Nephron (organoid): ENCODE data around the gene SCN7A.
"Not testable (repeated sequence)": the region's sequence is repeated elsewhere in the genome, so short reads cannot be mapped to it uniquely, and the experiment has no call there.

Source experiments
- H3K27ac Mint-ChIP-seq, 3 experiments: 2 replicates each; pipeline ENCODE4 v1.8.0; 2020; ENCODE audit warnings: mixed read lengths in 3 of 3, mild to moderate bottlenecking in 2 of 3, moderate library complexity in 1 of 3
- H3K27me3 Mint-ChIP-seq: 2 replicates; pipeline ENCODE4 v1.8.0; 2021; ENCODE audit warnings: low read depth, mild to moderate bottlenecking, moderate library complexity, mixed read lengths
- H3K36me3 Mint-ChIP-seq: 2 replicates; pipeline ENCODE4 v1.8.0; 2020; ENCODE audit warnings: low read depth, mixed read lengths
- H3K4me1 Mint-ChIP-seq: 2 replicates; pipeline ENCODE4 v1.8.0; 2020; ENCODE audit warnings: mixed read lengths
- H3K4me3 Mint-ChIP-seq, 3 experiments: 2 replicates each; pipeline ENCODE4 v1.8.0; 2020; ENCODE audit warnings: mild to moderate bottlenecking in 3 of 3, mixed read lengths in 3 of 3, moderate library complexity in 2 of 3
- H3K9me3 Mint-ChIP-seq: 2 replicates; pipeline ENCODE4 v1.8.0; 2020; ENCODE audit warnings: mixed read lengths
- TF ChIP-seq, protein P1 (sequence below), 3 experiments: fragments of 200-600 bp; sonication (generic); IDR thresholded peaks; one replicate each; pipeline ENCODE4 v1.5.0; 2021; ENCODE audit warnings: antibody characterized with exemption in 3 of 3; ENCODE audit not compliant: unreplicated experiment in 3 of 3

The SCN7A gene

GRCh38 chr2:166468124-166469024 lies 25.7 kb downstream of the SCN7A start:
- H3K27me3 Mint-ChIP-seq, result no peaks in the 10 kb centered on the region
- TF ChIP-seq, protein P1, sequence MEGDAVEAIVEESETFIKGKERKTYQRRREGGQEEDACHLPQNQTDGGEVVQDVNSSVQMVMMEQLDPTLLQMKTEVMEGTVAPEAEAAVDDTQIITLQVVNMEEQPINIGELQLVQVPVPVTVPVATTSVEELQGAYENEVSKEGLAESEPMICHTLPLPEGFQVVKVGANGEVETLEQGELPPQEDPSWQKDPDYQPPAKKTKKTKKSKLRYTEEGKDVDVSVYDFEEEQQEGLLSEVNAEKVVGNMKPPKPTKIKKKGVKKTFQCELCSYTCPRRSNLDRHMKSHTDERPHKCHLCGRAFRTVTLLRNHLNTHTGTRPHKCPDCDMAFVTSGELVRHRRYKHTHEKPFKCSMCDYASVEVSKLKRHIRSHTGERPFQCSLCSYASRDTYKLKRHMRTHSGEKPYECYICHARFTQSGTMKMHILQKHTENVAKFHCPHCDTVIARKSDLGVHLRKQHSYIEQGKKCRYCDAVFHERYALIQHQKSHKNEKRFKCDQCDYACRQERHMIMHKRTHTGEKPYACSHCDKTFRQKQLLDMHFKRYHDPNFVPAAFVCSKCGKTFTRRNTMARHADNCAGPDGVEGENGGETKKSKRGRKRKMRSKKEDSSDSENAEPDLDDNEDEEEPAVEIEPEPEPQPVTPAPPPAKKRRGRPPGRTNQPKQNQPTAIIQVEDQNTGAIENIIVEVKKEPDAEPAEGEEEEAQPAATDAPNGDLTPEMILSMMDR (IDR thresholded peaks at IDR 0.05; ENCODE audit: unreplicated experiment in 3 of 3), result no peak
- H3K36me3 Mint-ChIP-seq, result no peaks in the 10 kb centered on the region
- H3K4me3 Mint-ChIP-seq, result no peak overlapping the region
- no peaks in the 10 kb centered on the region for H3K4me1 Mint-ChIP-seq
- no peak overlapping the region for H3K27ac Mint-ChIP-seq
- no peaks in the 10 kb centered on the region for H3K9me3 Mint-ChIP-seq

GRCh38 chr2:166464187-166464586 lies 29.9 kb downstream of the SCN7A start:
- Mint-ChIP-seq H3K27me3 (no peaks in the 10 kb centered on the region), H3K9me3 (no peaks in the 10 kb centered on the region), H3K4me1 (no peaks in the 10 kb centered on the region), H3K27ac (no peak overlapping the region), H3K4me3 (no peak overlapping the region), H3K36me3 (no peaks in the 10 kb centered on the region)
- TF ChIP-seq, protein P1 (IDR thresholded peaks at IDR 0.05; ENCODE audit: unreplicated experiment in 3 of 3), result no peak

GRCh38 chr2:166463640-166464039 lies 30.4 kb downstream of the SCN7A start:
- Mint-ChIP-seq H3K36me3 (no peaks in the 10 kb centered on the region), H3K9me3 (no peaks in the 10 kb centered on the region), H3K27ac (no peak overlapping the region), H3K4me1 (no peaks in the 10 kb centered on the region), H3K27me3 (no peaks in the 10 kb centered on the region), H3K4me3 (no peak overlapping the region)
- TF ChIP-seq, protein P1 (IDR thresholded peaks at IDR 0.05; ENCODE audit: unreplicated experiment in 3 of 3), result no peak

DNA sequence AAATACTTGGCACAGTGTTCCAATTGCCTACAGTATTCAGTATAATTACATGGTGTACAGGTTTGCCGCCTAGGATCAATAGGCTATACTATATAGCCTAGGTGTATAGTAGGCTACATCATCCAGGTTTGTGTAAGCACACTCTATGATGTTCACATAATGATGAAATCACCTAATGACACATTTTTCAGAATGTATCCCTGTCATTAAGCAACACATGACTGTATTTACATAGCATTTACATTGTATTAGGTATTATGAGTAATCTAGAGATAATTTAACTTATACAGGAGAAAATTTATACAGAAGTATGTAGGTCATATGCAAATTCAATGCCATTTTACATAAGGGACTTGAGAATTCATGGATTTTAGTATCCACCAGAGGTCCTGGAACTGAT lies 35.4 kb downstream of the SCN7A start:
- no peaks in the 10 kb centered on the region for H3K4me1 Mint-ChIP-seq
- TF ChIP-seq, protein P1 (IDR thresholded peaks at IDR 0.05; ENCODE audit: unreplicated experiment in 3 of 3), result no peak
- H3K27me3 Mint-ChIP-seq, result no peaks in the 10 kb centered on the region
- H3K27ac Mint-ChIP-seq, result no peak overlapping the region
- no peak overlapping the region for H3K4me3 Mint-ChIP-seq
- no peaks in the 10 kb centered on the region for H3K9me3 Mint-ChIP-seq
- no peaks in the 10 kb centered on the region for H3K36me3 Mint-ChIP-seq

DNA sequence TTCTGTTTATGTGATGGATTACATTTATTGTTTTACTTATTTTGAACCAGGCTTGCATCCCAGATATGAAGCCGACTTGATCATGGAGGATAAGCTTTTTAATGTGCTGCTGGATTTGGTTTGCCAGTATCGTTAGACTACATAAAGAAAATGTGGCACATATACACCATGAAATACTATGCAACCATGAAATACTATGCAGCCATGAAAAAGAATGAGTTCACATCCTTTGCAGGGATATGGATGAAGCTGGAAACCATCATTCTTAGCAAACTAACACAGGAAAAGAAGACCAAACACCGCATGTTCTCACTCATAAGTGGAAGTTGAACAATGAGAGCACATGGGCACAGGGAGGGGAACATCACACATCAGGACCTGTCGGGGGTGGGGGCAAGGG lies 38.2 kb downstream of the SCN7A start:
- not testable (repeated sequence) for H3K4me1 Mint-ChIP-seq, H3K4me3 Mint-ChIP-seq, H3K27me3 Mint-ChIP-seq, H3K27ac Mint-ChIP-seq, H3K9me3 Mint-ChIP-seq, H3K36me3 Mint-ChIP-seq

DNA sequence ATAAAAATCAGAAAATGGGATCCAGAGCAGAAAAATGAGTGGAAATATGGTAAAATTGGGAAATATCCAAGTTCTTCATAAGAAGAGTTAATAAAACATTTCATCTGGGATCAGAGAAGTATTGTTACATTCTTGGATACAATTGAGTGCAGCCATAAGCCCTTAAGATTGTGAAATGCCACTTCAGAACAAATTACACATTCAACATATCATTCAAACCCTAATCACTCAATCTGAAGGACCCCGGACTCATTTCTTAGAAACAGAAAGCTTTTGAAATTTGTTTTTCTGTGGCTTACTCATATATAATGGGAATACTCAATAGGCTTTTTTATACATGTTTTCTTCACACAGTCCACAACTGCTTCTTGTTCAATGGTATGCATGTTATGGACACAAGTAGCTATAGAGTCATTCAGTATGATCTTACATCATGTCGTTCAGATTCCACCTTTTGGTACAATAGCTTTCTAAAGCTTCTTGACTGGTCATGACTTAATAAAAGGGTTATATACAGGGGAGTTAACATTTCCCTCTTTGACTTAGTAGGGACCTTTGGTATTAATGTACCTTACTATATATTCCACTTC lies 39.9 kb downstream of the SCN7A start:
- H3K4me1 Mint-ChIP-seq, result no peaks in the 10 kb centered on the region
- H3K4me3 Mint-ChIP-seq, result no peak overlapping the region
- H3K9me3 Mint-ChIP-seq, result no peaks in the 10 kb centered on the region
- no peaks in the 10 kb centered on the region for H3K27me3 Mint-ChIP-seq
- TF ChIP-seq, protein P1 (IDR thresholded peaks at IDR 0.05; ENCODE audit: unreplicated experiment in 3 of 3), result no peak
- no peaks in the 10 kb centered on the region for H3K36me3 Mint-ChIP-seq
- H3K27ac Mint-ChIP-seq, result no peak overlapping the region
